H1 (cell line): Measurements from ENCODE around the gene CLEC16A. TPM values are rescaled to one million over a fixed set of nuclear protein-coding genes. Genes with fewer than 3 reads are reported as not detected.

ENCODE experiments used
- CTCF ChIA-PET: fragments of 300-600 bp; sonication (Branson Sonifier 250); formaldehyde crosslinking; loops from one replicate; lab custom pipeline; 2021; ENCODE audit not compliant: partially characterized antibody; lab: Charles Lee
- POLR2A ChIA-PET: fragments of 300-600 bp; sonication (Branson Sonifier 250); formaldehyde crosslinking; loops from one replicate; lab custom pipeline; 2021; ENCODE audit warnings: inconsistent platforms; ENCODE audit not compliant: partially characterized antibody; lab: Charles Lee
- DNase-seq, 2 experiments: peaks; one replicate each; pipeline versions ENCODE4 v3.0.0 to v3.0.0-alpha.2; 2010 to 2022; ENCODE audit warnings: low spot score in 2 of 2, low read depth in 1 of 2, mixed read lengths in 1 of 2
- FAIRE-seq: peaks from 2 replicates; lab custom pipeline; 2011; peaks lifted over from hg19 to GRCh38; lab: Jason Lieb, UNC
- H2AFZ ChIP-seq: 2 replicates; pipeline ENCODE4 v1.8.1; 2012; ENCODE audit warnings: low read length, inconsistent platforms
- H2AK5ac ChIP-seq: 2 replicates; pipeline ENCODE4 v1.6.1; 2013; ENCODE audit warnings: low read depth, low read length
- H2BK120ac ChIP-seq: replicated peaks from 2 replicates; pipeline ENCODE3; 2013; ENCODE audit warnings: low read depth, low read length, inconsistent platforms
- H2BK12ac ChIP-seq: 2 replicates; pipeline ENCODE4 v1.6.1; 2013; ENCODE audit warnings: low read depth, low read length
- H2BK15ac ChIP-seq: 2 replicates; pipeline ENCODE4 v1.6.1; 2013; ENCODE audit warnings: low read length
- H2BK20ac ChIP-seq: 2 replicates; pipeline ENCODE4 v1.6.1; 2013; ENCODE audit warnings: low read length
- H2BK5ac ChIP-seq: 2 replicates; pipeline ENCODE4 v1.6.1; 2013; ENCODE audit warnings: low read depth, low read length
- H3K14ac ChIP-seq: 2 replicates; pipeline ENCODE4 v1.6.1; 2013; ENCODE audit warnings: inconsistent platforms; ENCODE audit not compliant: insufficient read length
- H3K18ac ChIP-seq: 2 replicates; pipeline ENCODE4 v1.6.1; 2013; ENCODE audit warnings: low read length; ENCODE audit errors: extremely low read depth
- H3K23ac ChIP-seq: 2 replicates; pipeline ENCODE4 v1.6.1; 2013; ENCODE audit warnings: inconsistent platforms; ENCODE audit not compliant: insufficient read length
- H3K23me2 ChIP-seq: 2 replicates; pipeline ENCODE4 v1.6.1; 2013; ENCODE audit warnings: low read depth, low read length
- H3K27ac ChIP-seq: 2 replicates; pipeline ENCODE4 v1.6.1; 2011; ENCODE audit warnings: low read depth, low read length, inconsistent platforms
- H3K27me3 ChIP-seq, 4 experiments: replicated peaks in 1 of 4; 1 replicate in 1 of 4; 2 replicates in 3 of 4; pipeline versions ENCODE4 v1.6.1 to v1.8.1; 2011 to 2013; ENCODE audit warnings: low read length in 3 of 4, mild to moderate bottlenecking in 3 of 4, inconsistent platforms in 2 of 4, mixed read lengths in 2 of 4, moderate library complexity in 1 of 4; ENCODE audit not compliant: control insufficient read depth in 3 of 4, insufficient read depth in 3 of 4; ENCODE audit errors: extremely low read depth in 1 of 4
- H3K36me3 ChIP-seq, 4 experiments: 2 replicates each; pipeline versions ENCODE4 v1.6.1 to v1.8.1; 2011 to 2013; ENCODE audit warnings: mild to moderate bottlenecking in 4 of 4, low read length in 3 of 4, moderate library complexity in 2 of 4, control low read depth in 1 of 4, inconsistent platforms in 1 of 4; ENCODE audit not compliant: insufficient read depth in 4 of 4, control insufficient read depth in 2 of 4
- H3K4ac ChIP-seq: replicated peaks from 2 replicates; pipeline ENCODE3; 2013; ENCODE audit warnings: low read length, low read depth, mixed read lengths, inconsistent platforms; ENCODE audit not compliant: insufficient read length
- H3K4me1 ChIP-seq, 4 experiments: replicated peaks in 1 of 4; 1 replicate in 1 of 4; 2 replicates in 3 of 4; pipeline versions ENCODE4 v1.6.1 to v1.8.1; 2011 to 2013; ENCODE audit warnings: low read length in 3 of 4, inconsistent platforms in 2 of 4, mixed read lengths in 1 of 4; ENCODE audit not compliant: insufficient read depth in 4 of 4, control insufficient read depth in 3 of 4
- H3K4me2 ChIP-seq, 2 experiments: 2 replicates each; pipeline versions ENCODE4 v1.6.1 to v1.8.1; 2011 to 2013; ENCODE audit warnings: low read depth in 2 of 2, low read length in 2 of 2, control low read depth in 1 of 2, inconsistent platforms in 1 of 2, mild to moderate bottlenecking in 1 of 2; ENCODE audit not compliant: insufficient read depth in 1 of 2
- H3K4me3 ChIP-seq, 4 experiments: fragments of 200-600, 300-600 bp in 1 of 4; sonication (generic), shearing (Covaris generic), sonication (Bioruptor Twin) in 1 of 4; 2 replicates each; pipeline versions ENCODE4 v1.5.1 to v1.8.1; 2011 to 2016; ENCODE audit warnings: low read length in 4 of 4, low read depth in 3 of 4, control low read depth in 2 of 4, inconsistent platforms in 2 of 4, mild to moderate bottlenecking in 2 of 4, mixed read lengths in 1 of 4, moderate library complexity in 1 of 4; ENCODE audit not compliant: insufficient read depth in 2 of 4; ENCODE audit errors: extremely low read depth in 1 of 4
- H3K56ac ChIP-seq: replicated peaks from 2 replicates; pipeline ENCODE3; 2013; ENCODE audit warnings: low read depth, mild to moderate bottlenecking, mixed read lengths, low read length, inconsistent platforms; ENCODE audit not compliant: insufficient read length
- H3K79me1 ChIP-seq: 2 replicates; pipeline ENCODE4 v1.6.1; 2013; ENCODE audit warnings: low read depth, low read length, control low read depth
- H3K79me2 ChIP-seq, 2 experiments: 2 replicates each; pipeline versions ENCODE4 v1.6.1 to v1.8.1; 2012 to 2013; ENCODE audit warnings: low read length in 2 of 2, mild to moderate bottlenecking in 2 of 2, inconsistent platforms in 1 of 2; ENCODE audit not compliant: insufficient read depth in 2 of 2, control insufficient read depth in 1 of 2
- H3K9ac ChIP-seq, 4 experiments: replicated peaks in 1 of 4; 1 replicate in 1 of 4; 2 replicates in 3 of 4; pipeline versions ENCODE4 v1.6.1 to v1.8.1; 2011 to 2013; ENCODE audit warnings: low read depth in 3 of 4, low read length in 3 of 4, control low read depth in 2 of 4, mild to moderate bottlenecking in 2 of 4, moderate library complexity in 2 of 4, inconsistent platforms in 1 of 4; ENCODE audit errors: extremely low read depth in 1 of 4
- H3K9me3 ChIP-seq, 2 experiments: 2 replicates each; pipeline versions ENCODE4 v1.6.1 to v1.8.1; 2012 to 2013; ENCODE audit warnings: mild to moderate bottlenecking in 2 of 2, moderate library complexity in 2 of 2, control low read depth in 1 of 2, inconsistent platforms in 1 of 2, low read depth in 1 of 2, low read length in 1 of 2, mixed read lengths in 1 of 2; ENCODE audit not compliant: insufficient read depth in 2 of 2
- H4K20me1 ChIP-seq, 2 experiments: replicated peaks in 1 of 2; 2 replicates each; pipeline versions ENCODE3 to v1.8.1; 2011 to 2013; ENCODE audit warnings: inconsistent platforms in 2 of 2, low read length in 2 of 2, mild to moderate bottlenecking in 1 of 2; ENCODE audit not compliant: insufficient read depth in 2 of 2, control insufficient read depth in 1 of 2
- H4K5ac ChIP-seq: 2 replicates; pipeline ENCODE4 v1.6.1; 2013; ENCODE audit warnings: low read length, low read depth, mixed read lengths, inconsistent platforms; ENCODE audit not compliant: insufficient read length
- H4K8ac ChIP-seq: 2 replicates; pipeline ENCODE4 v1.8.0; 2013; ENCODE audit warnings: mild to moderate bottlenecking, moderate library complexity, low read length, inconsistent platforms; ENCODE audit not compliant: insufficient read depth; ENCODE audit errors: extremely low read depth
- H4K91ac ChIP-seq: replicated peaks from 2 replicates; pipeline ENCODE3; 2013; ENCODE audit warnings: low read length, mixed read lengths, inconsistent platforms; ENCODE audit not compliant: insufficient read length
- BRCA1 ChIP-seq: IDR thresholded peaks from 2 replicates; pipeline ENCODE4 v1.6.1; 2012; ENCODE audit warnings: low read depth, low read length, improper control_type of control experiment
- CBX8 ChIP-seq: fragments of 300-800, 300-1000 bp; sonication (generic); IDR thresholded peaks from 2 replicates; pipeline ENCODE4 v1.7.1; 2016; ENCODE audit warnings: low read depth, low read length, borderline replicate concordance
- EP300 ChIP-seq, 2 experiments: IDR thresholded peaks; 1 replicate in 1 of 2; 2 replicates in 1 of 2; pipeline ENCODE4 v1.6.1; 2011 to 2012; ENCODE audit warnings: low read depth in 2 of 2, low read length in 2 of 2, mild to moderate bottlenecking in 2 of 2, borderline replicate concordance in 1 of 2, inconsistent platforms in 1 of 2, moderate library complexity in 1 of 2
- KDM5A ChIP-seq: fragments of 200-600 bp; IDR thresholded peaks from 2 replicates; pipeline ENCODE4 v1.7.1; 2012; ENCODE audit warnings: mild to moderate bottlenecking, low read length, inconsistent platforms, mixed read lengths
- RAD21 ChIP-seq, 2 experiments: IDR thresholded peaks in 1 of 2; conservative IDR thresholded peaks in 1 of 2; 2 replicates each; pipeline ENCODE4 v1.6.1; 2011; ENCODE audit warnings: low read depth in 2 of 2, low read length in 2 of 2, improper control_type of control experiment in 1 of 2, inconsistent platforms in 1 of 2, mild to moderate bottlenecking in 1 of 2, moderate library complexity in 1 of 2
- SP2 ChIP-seq: IDR thresholded peaks from 2 replicates; pipeline ENCODE4 v1.6.1; 2012; ENCODE audit warnings: mild to moderate bottlenecking, low read length, inconsistent platforms
- WGBS, 2 experiments: shearing (Covaris generic) in 1 of 2; methylation state at CpG; one replicate each; pipeline versions ENCODE4 v1.1.6 to v1.1.7; 2013 to 2015; ENCODE audit warnings: low lambda C conversion rate in 2 of 2, mixed read lengths in 2 of 2, inconsistent platforms in 1 of 2, low coverage in 1 of 2, missing lambda C conversion rate in 1 of 2; ENCODE audit not compliant: insufficient replicate concordance in 2 of 2, insufficient coverage in 1 of 2, insufficient read length in 1 of 2; ENCODE audit errors: extremely low coverage in 1 of 2, missing lambda C conversion rate in 1 of 2; 5-methylcytosine and 5-hydroxymethylcytosine counted together
- polyA plus RNA-seq, 7 experiments: library from polyadenylated mRNA; depleted of rRNA in 3 of 7; stranded (reverse) in 5 of 7; unstranded in 2 of 7; fragments of >200 nt in 5 of 7; fragments of 200-250 nt in 2 of 7; gene quantifications; 1 replicate in 5 of 7; 2 replicates in 1 of 7; 4 replicates in 1 of 7; pipeline versions ENCODE4 v1.2.1 to v1.2.3, GENCODE V29; 2011 to 2013; ENCODE audit warnings: missing spikeins in 2 of 7, mixed read lengths in 2 of 7
- total RNA-seq: library from RNA; stranded (reverse); fragmentation: NEBNext Ultra II Directional; extraction: Animal tissue kit (Norgen Biotek cat#: 25700); gene quantifications from 2 replicates; pipeline ENCODE4 v1.2.1, GENCODE V29; 2021
- TF ChIP-seq, protein P1 (sequence below): IDR thresholded peaks from 2 replicates; pipeline ENCODE4 v1.6.1; 2012; ENCODE audit warnings: inconsistent platforms

CLEC16A gene
- total and polyA plus RNA-seq, 2 of the 8 experiments (the other 6 are each of a cell fraction or from before 2014, with no cell fraction given): 7.6 to 19.3 TPM

DNA sequence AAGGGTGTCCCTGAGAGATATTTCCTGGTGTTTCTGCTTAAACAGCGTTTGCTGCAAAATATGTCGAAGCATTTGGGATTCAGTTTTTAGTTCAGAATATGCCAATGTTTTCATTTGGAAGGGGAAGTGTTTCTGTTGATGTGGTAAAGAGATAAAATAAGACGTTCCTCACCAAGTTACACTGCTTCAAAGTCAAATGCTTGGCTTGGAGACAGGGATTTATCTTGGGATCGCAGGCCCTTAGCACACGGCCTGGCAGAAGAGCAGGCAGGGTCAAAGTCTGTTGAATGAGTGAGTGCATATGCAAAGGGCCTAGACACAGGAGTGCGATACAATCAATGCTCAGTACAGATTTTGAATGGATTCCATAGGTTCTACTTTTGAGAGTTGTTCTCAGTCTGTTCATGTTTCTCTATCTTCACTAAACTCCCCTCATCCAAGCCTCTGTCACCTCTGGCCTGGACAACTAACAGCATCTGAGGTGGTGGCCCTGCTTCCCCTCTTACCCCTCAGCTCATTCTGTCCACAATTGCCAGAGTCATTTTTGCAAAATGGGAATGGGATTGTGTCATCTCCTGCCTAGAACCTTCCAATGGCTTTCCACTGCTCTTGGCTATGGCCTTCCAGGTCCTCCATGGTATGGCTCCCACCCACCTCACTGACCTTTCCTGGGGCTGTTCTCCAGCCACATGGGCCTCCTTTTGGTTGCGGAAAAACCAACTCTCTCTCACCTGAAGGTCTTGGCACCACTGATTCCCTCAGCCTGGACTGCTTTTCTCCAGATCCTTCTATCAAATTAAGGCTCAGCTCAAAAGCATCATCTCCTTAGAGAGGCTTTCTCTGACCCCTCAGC, 5.3 kb upstream of the CLEC16A start:
- Histone ChIP-seq H3K14ac (no peak overlapping the region), H3K4me2 (peak overlapping the region in 1 of 2 experiments; percentile 86; a peak in 1 of 4 replicates)

More for the DNA sequence above, 5.3 kb upstream of the CLEC16A start:
- no peak for DNase-seq
- no peak overlapping the region for H3K18ac ChIP-seq
- no peak overlapping the region for H3K23ac ChIP-seq
- H3K36me3 ChIP-seq: peaks cover 0 to 4% (median 0%) of the 10 kb centered on the region in 4 experiments; a peak in 1 of 8 replicates
- peaks cover 20 to 38% of the 10 kb centered on the region in 2 experiments for H4K20me1 ChIP-seq
- H2BK5ac ChIP-seq: no peak overlapping the region
- no peak overlapping the region for H2AK5ac ChIP-seq
- no peak overlapping the region; a peak in 1 of 7 replicates for H3K9ac ChIP-seq
- ChIA-PET POLR2A (interaction anchor here (1.8 kb wide), 1 partner anchor 10 kb away, joined by 6 read pairs; no protein-coding TSS in a partner anchor), CTCF (interaction anchor here (1.6 kb wide), 1 partner anchor 25 kb away, joined by 5 read pairs; no protein-coding TSS in a partner anchor)
- no peak overlapping the region for H4K5ac ChIP-seq
- no peak overlapping the region for H4K91ac ChIP-seq
- H2BK12ac ChIP-seq: no peak overlapping the region
- H2AFZ ChIP-seq: no peak overlapping the region
- 92% methylated on average over 7 of the region's 7 CpGs; no CpG with 5 or more reads in 1 of the 2 experiments for WGBS, 2 experiments
- no peak overlapping the region for H3K56ac ChIP-seq
- peaks cover 16% of the 10 kb centered on the region for H3K79me1 ChIP-seq
- TF ChIP-seq RAD21 (IDR thresholded peaks at IDR 0.05 in 1 of 2, conservative IDR thresholded peaks at IDR 0.05 in 1 of 2; ENCODE audit: low read depth in 2 of 2, low read length in 2 of 2) (no peak), EP300 (IDR thresholded peaks at IDR 0.05; ENCODE audit: borderline replicate concordance in 1 of 2, low read depth in 2 of 2, low read length in 2 of 2) (no peak), CBX8 (no peak), BRCA1 (no peak), KDM5A (no peak), SP2 (no peak)
- TF ChIP-seq, protein P1, sequence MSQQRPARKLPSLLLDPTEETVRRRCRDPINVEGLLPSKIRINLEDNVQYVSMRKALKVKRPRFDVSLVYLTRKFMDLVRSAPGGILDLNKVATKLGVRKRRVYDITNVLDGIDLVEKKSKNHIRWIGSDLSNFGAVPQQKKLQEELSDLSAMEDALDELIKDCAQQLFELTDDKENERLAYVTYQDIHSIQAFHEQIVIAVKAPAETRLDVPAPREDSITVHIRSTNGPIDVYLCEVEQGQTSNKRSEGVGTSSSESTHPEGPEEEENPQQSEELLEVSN: no peak
- no peak overlapping the region for H3K4me3 ChIP-seq
- H3K27ac ChIP-seq: no peak overlapping the region
- H3K4ac ChIP-seq: no peak overlapping the region
- peaks cover 5 to 9% (median 8%) of the 10 kb centered on the region in 4 experiments for H3K4me1 ChIP-seq
- no peak for FAIRE-seq
- no peak overlapping the region for H2BK120ac ChIP-seq
- H3K9me3 ChIP-seq: no peaks in the 10 kb centered on the region
- H2BK15ac ChIP-seq: no peak overlapping the region
- no peak overlapping the region for H2BK20ac ChIP-seq
- H3K23me2 ChIP-seq: peaks cover 8% of the 10 kb centered on the region
- no peak overlapping the region for H4K8ac ChIP-seq
- H3K27me3 ChIP-seq: no peaks in the 10 kb centered on the region; a peak in 2 of 7 replicates
- peaks cover 0 to 35% of the 10 kb centered on the region in 2 experiments; a peak in 1 of 4 replicates for H3K79me2 ChIP-seq
